Measurements from ENCODE around the gene ARID1B. TPM values are rescaled to one million over a fixed set of nuclear protein-coding genes. Genes with fewer than 3 reads are reported as not detected.

Gene ARID1B
- total and polyA plus RNA-seq, 2 of the 4 experiments (the other 2 are of a cell fraction) = 14.5 to 20.1 TPM

DNA sequence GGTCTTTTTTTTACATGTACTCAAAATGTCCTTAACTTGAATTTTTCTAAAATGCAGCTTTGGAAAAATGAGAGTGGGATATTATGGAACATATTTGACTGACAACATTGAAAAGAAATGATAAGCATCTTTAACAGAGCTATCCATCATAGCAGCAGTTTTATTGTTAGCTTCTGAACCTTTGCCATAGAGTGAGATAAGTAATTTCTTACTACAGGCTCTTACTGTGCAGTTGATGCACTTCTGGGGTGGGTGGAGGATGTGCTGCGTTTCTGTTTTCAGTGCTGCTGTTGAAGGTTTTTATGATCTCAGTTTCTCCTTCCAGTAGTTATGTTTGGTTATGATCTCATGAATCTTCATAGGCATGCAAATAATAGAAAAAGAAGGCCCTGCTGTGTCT lies 279.1 kb downstream of the ARID1B start:
- H3K23ac ChIP-seq (ENCODE audit: low read depth, low read length) = no peak overlapping the region
- no peak overlapping the region for H3K14ac ChIP-seq (replicated peaks; ENCODE audit: low read depth, low read length)
- H2BK120ac ChIP-seq (ENCODE audit: low read depth, low read length) = no peak overlapping the region
- no CpG with 5 or more reads among the region's 1 CpG for WGBS, 2 experiments (ENCODE audit: extremely low coverage in 2 of 2, insufficient read length in 1 of 2)
- peaks cover 6% of the 10 kb centered on the region for H3K36me3 ChIP-seq (ENCODE audit: control insufficient read depth, insufficient read depth, low read length)
- no TSS peak for BruUV-seq (replicated peaks)
- H2BK5ac ChIP-seq (ENCODE audit: low read depth, low read length, poor library complexity, severe bottlenecking) = no peak overlapping the region
- no peak overlapping the region for H3K56ac ChIP-seq (ENCODE audit: extremely low read depth, insufficient read depth, low read length)
- H4K8ac ChIP-seq (ENCODE audit: low read depth in 2 of 2, low read length in 2 of 2) = no peak overlapping the region
- ATAC-seq (ENCODE audit: low read depth) (no peak), DNase-seq (no peak)
- no peak overlapping the region for H3K4ac ChIP-seq (ENCODE audit: low read depth, low read length)
- no peak overlapping the region for H3K18ac ChIP-seq (ENCODE audit: low read depth, low read length)
- TF ChIP-seq CEBPB (IDR thresholded peaks at IDR 0.05; ENCODE audit: low read depth, low read length) (no peak), CTCF (conservative IDR thresholded peaks at IDR 0.05; ENCODE audit: low read depth, low read length) (no peak), MAFK (IDR thresholded peaks at IDR 0.05; ENCODE audit: low read depth, low read length) (no peak), MXI1 (IDR thresholded peaks at IDR 0.05; ENCODE audit: borderline replicate concordance, low read depth, low read length) (no peak), RFX5 (IDR thresholded peaks at IDR 0.05; ENCODE audit: low read depth, low read length) (no peak), RAD21 (IDR thresholded peaks at IDR 0.05; ENCODE audit: low read length) (no peak), CHD1 (IDR thresholded peaks at IDR 0.05; ENCODE audit: low read depth, low read length) (no peak), POLR2A (IDR thresholded peaks at IDR 0.05; ENCODE audit: low read depth, low read length) (no peak), FOS (IDR thresholded peaks at IDR 0.05; ENCODE audit: low read depth, low read length) (no peak), BHLHE40 (IDR thresholded peaks at IDR 0.05; ENCODE audit: low read depth, low read length) (no peak), RCOR1 (IDR thresholded peaks at IDR 0.05; ENCODE audit: insufficient replicate concordance, low read length) (no peak)
- no peak overlapping the region for H2BK20ac ChIP-seq (ENCODE audit: low read depth, low read length)
- H2AK5ac ChIP-seq (ENCODE audit: low read depth, low read length) = no peak overlapping the region
- H3K4me2 ChIP-seq (ENCODE audit: low read depth, low read length) = no peak overlapping the region
- no peak overlapping the region for H3K27ac ChIP-seq (ENCODE audit: insufficient read depth, low read length)
- H2BK15ac ChIP-seq (ENCODE audit: low read depth, low read length) = no peak overlapping the region
- H2AK9ac ChIP-seq (replicated peaks; ENCODE audit: low read depth, low read length, poor library complexity) = no peak overlapping the region
- H3K4me1 ChIP-seq (ENCODE audit: control insufficient read depth, insufficient read depth, low read length) = peaks cover 4% of the 10 kb centered on the region
- no peak overlapping the region for H2AFZ ChIP-seq (replicated peaks; ENCODE audit: low read length, poor library complexity)
- no peak overlapping the region for H4K5ac ChIP-seq (ENCODE audit: low read depth, low read length)
- CTCF ChIA-PET = interaction anchor here (1.8 kb wide), 1 partner anchor 10 kb away, joined by 6 read pairs; no protein-coding TSS in a partner anchor
- no peak overlapping the region for H4K91ac ChIP-seq (ENCODE audit: insufficient read depth, low read depth, low read length)
- peaks cover 3% of the 10 kb centered on the region for H3K9me3 ChIP-seq (ENCODE audit: control insufficient read depth, insufficient read depth, low read length)
- intact Hi-C loops (cut with micrococcal nuclease) (no loop called here), in situ Hi-C loops (cut with MboI; ENCODE audit: low sequenced_read_pairs) (no loop called here), dilution Hi-C loops (cut with HindIII; ENCODE audit: low sequenced_read_pairs, unreplicated experiment) (no loop called here)
- peaks cover 3% of the 10 kb centered on the region; the same call in 1 of the 2 replicates for H4K20me1 ChIP-seq (ENCODE audit: insufficient read depth, low read length)
- no peak overlapping the region for H3K4me3 ChIP-seq (ENCODE audit: insufficient read depth, low read depth, low read length)
- H3K27me3 ChIP-seq (ENCODE audit: control insufficient read depth, insufficient read depth, low read length) = no peaks in the 10 kb centered on the region
- peaks cover 31 to 48% of the 10 kb centered on the region in 2 experiments for H3K79me1 ChIP-seq (ENCODE audit: low read depth in 1 of 2, low read length in 2 of 2)
- H3K9me1 ChIP-seq (ENCODE audit: insufficient read depth, low read length) = peaks cover 8% of the 10 kb centered on the region; the same call in 1 of the 2 replicates
- H3K9ac ChIP-seq (ENCODE audit: low read depth, low read length) = no peak overlapping the region
- POLR2A ChIA-PET (ENCODE audit: unreplicated experiment) = no interaction called here

Measured in IMR-90 (cell line).